Heart left ventricle (tissue), 13 donors: ENCODE results near the gene NPNT.

ENCODE experiments used
- POLR2A ChIP-seq, 2 donors: fragments of 450-650 bp; IDR thresholded peaks; one replicate each; pipeline ENCODE4 v1.6.1; 2017; ENCODE audit warnings: antibody characterized with exemption in 2 of 2, mild to moderate bottlenecking in 2 of 2, moderate library complexity in 2 of 2
- TF ChIP-seq, protein P1 (sequence below), 12 donors: fragments of 200-600 bp; sonication (generic) in 4 of 12; IDR thresholded peaks; one replicate each; pipeline versions ENCODE4 v1.5.0 to v1.8.0; 2018 to 2022; ENCODE audit warnings: antibody characterized with exemption in 12 of 12, mild to moderate bottlenecking in 5 of 12
- donor health status: ischemic (EF 13 %, LVEDD 7.1; RV severe dilation, severe dysfunction).
- donor health status: DM: no; HTN: yes; CAD: no.
- donor health status: DM: no; HTN: no; CAD: no.
- donor health status: ischemic (EF 25% LVEDD 6.9; RV normal size, moderate dysfunction).
- donor health status: ischemic (EF 25% LVEDD 5.7; RV mildly dilated, moderate dysfunction).
- donor health status: ischemic (EF 35%, LVEDD 5.7; RV mildly dilated, moderate dysfunction).
- donor health status: nonischemic (EF 11% LVEDD 7.7; RV severe dilation, severe dysfunction).
- donor health status: DM: yes; HTN: yes; CAD: no.
- donor health status: PGD.
- donor health status: ischemic (EF 29% LVEDD 5.4; RV normal size, mild dysfunction).
- donor health status: nonischemic (EF 23%, LVEDD 6.1; RV moderate dilation, normal function).

- TF ChIP-seq, protein P1, sequence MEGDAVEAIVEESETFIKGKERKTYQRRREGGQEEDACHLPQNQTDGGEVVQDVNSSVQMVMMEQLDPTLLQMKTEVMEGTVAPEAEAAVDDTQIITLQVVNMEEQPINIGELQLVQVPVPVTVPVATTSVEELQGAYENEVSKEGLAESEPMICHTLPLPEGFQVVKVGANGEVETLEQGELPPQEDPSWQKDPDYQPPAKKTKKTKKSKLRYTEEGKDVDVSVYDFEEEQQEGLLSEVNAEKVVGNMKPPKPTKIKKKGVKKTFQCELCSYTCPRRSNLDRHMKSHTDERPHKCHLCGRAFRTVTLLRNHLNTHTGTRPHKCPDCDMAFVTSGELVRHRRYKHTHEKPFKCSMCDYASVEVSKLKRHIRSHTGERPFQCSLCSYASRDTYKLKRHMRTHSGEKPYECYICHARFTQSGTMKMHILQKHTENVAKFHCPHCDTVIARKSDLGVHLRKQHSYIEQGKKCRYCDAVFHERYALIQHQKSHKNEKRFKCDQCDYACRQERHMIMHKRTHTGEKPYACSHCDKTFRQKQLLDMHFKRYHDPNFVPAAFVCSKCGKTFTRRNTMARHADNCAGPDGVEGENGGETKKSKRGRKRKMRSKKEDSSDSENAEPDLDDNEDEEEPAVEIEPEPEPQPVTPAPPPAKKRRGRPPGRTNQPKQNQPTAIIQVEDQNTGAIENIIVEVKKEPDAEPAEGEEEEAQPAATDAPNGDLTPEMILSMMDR (IDR thresholded peaks at IDR 0.05) = peak in 5 of 12 donors; percentile 5 to 22 (median 10)
- TF ChIP-seq POLR2A (IDR thresholded peaks at IDR 0.05) = no peak
Measured at GRCh38 chr4:105895583-105896460, 551 bp downstream of the NPNT start.
